ENCODE data around the gene NEUROD6. TPM values are rescaled to one million over a fixed set of nuclear protein-coding genes. Genes with fewer than 3 reads are reported as not detected.

Gene NEUROD6
- total and polyA plus RNA-seq, 10 donors = not detected

DNA sequence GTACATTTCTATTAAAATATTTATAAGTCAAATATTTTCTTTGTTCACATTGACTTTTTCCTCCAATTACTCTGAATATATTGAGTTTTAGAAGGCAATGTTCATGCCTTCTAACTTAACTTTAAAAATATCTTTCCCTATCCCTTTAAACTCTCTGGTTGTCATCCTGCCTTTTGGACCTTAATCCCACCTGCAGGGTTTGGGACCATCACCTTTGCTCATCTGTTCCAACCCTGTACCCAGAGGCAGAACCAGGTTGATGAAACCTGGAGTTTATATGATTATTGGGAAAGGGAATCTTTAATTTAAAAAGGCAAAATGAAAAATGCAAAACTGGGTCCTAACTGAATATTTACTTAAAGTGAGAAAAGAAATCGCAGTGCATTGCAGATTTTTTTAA lies 24.8 kb downstream of the NEUROD6 start:
- DNase-seq = no peak
- H3K4me3 ChIP-seq = no peak overlapping the region
- no peak overlapping the region for H3K27ac ChIP-seq
- H3K27me3 ChIP-seq (replicated peaks in 1 of 7) = no peaks in the 10 kb centered on the region
- intact Hi-C loops (cut with DNase I; ENCODE audit: low total_unique reads) = no loop called here
- TF ChIP-seq POLR2AphosphoS5 (IDR thresholded peaks at IDR 0.05) (no peak), POLR2A (IDR thresholded peaks at IDR 0.05) (no peak)
- TF ChIP-seq, protein P1, sequence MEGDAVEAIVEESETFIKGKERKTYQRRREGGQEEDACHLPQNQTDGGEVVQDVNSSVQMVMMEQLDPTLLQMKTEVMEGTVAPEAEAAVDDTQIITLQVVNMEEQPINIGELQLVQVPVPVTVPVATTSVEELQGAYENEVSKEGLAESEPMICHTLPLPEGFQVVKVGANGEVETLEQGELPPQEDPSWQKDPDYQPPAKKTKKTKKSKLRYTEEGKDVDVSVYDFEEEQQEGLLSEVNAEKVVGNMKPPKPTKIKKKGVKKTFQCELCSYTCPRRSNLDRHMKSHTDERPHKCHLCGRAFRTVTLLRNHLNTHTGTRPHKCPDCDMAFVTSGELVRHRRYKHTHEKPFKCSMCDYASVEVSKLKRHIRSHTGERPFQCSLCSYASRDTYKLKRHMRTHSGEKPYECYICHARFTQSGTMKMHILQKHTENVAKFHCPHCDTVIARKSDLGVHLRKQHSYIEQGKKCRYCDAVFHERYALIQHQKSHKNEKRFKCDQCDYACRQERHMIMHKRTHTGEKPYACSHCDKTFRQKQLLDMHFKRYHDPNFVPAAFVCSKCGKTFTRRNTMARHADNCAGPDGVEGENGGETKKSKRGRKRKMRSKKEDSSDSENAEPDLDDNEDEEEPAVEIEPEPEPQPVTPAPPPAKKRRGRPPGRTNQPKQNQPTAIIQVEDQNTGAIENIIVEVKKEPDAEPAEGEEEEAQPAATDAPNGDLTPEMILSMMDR (IDR thresholded peaks at IDR 0.05 in 8 of 11, conservative IDR thresholded peaks at IDR 0.05 in 3 of 11) = no peak
- H3K4me1 ChIP-seq = no peaks in the 10 kb centered on the region
- H3K9me3 ChIP-seq = no peaks in the 10 kb centered on the region
- H3K36me3 ChIP-seq = no peaks in the 10 kb centered on the region
- WGBS, 5 donors = 92 to 98% (median 96%) methylated on average over 1 of the region's 1 CpG

DNA sequence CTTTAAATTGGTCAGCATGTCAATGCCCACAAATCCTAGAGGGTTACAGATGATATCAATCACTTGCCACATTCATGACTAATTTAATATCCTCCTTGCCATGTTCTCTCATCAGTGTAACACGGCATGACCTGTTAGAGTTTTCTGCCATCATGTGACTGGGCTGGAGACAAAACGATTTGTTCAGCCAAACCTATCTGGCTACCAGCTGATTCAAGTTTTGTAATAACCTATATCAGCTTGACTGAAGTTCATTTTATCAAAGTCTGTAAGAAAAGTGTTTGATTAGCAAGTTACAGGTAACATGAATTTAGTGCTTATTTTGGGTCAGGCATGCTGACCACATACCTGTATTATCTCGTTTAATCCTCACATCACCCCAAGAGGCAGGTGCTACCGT lies 25.7 kb downstream of the NEUROD6 start:
- no peaks in the 10 kb centered on the region for H3K27me3 ChIP-seq (replicated peaks in 1 of 7)
- no peaks in the 10 kb centered on the region for H3K36me3 ChIP-seq
- WGBS, 5 donors = 73 to 83% (median 77%) methylated on average over 4 of the region's 4 CpGs
- no peak for DNase-seq
- H3K9me3 ChIP-seq = no peaks in the 10 kb centered on the region
- H3K4me3 ChIP-seq = no peak overlapping the region
- TF ChIP-seq POLR2AphosphoS5 (IDR thresholded peaks at IDR 0.05) = no peak
- no peak for TF ChIP-seq POLR2A (IDR thresholded peaks at IDR 0.05)
- TF ChIP-seq, protein P1 (IDR thresholded peaks at IDR 0.05 in 8 of 11, conservative IDR thresholded peaks at IDR 0.05 in 3 of 11) = no peak
- no peaks in the 10 kb centered on the region for H3K4me1 ChIP-seq
- no peak overlapping the region for H3K27ac ChIP-seq
- intact Hi-C loops (cut with DNase I; ENCODE audit: low total_unique reads) = no loop called here

DNA sequence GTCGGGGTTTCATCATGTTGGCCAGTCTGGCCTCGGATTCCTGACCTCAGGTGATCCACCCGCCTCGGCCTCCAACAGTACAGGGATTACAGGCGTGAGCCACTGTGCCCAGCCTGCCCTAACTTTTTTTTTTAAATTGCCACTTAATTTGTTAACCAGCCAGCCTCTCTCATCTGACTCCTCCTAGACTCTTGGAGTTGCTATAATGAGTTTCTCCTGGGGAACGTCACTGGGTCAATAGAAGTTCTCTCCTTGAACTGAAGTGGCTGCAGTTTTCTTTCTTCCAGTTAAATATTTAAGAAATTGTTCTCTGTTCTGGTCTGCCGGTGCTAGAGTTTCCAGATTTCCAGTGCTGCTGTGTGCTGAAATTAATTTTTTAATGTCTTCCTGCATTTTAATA lies 27.6 kb downstream of the NEUROD6 start:
- WGBS, 5 donors = 77 to 82% (median 79%) methylated on average over 7 of the region's 7 CpGs
- DNase-seq = no peak
- H3K4me3 ChIP-seq = no peak overlapping the region
- no peaks in the 10 kb centered on the region for H3K4me1 ChIP-seq
- TF ChIP-seq, protein P1 (IDR thresholded peaks at IDR 0.05 in 8 of 11, conservative IDR thresholded peaks at IDR 0.05 in 3 of 11) = no peak
- TF ChIP-seq POLR2AphosphoS5 (IDR thresholded peaks at IDR 0.05) (no peak), POLR2A (IDR thresholded peaks at IDR 0.05) (no peak)
- no peaks in the 10 kb centered on the region for H3K9me3 ChIP-seq
- H3K27me3 ChIP-seq (replicated peaks in 1 of 7) = no peaks in the 10 kb centered on the region
- no peak overlapping the region for H3K27ac ChIP-seq
- intact Hi-C loops (cut with DNase I; ENCODE audit: low total_unique reads) = no loop called here
- no peaks in the 10 kb centered on the region for H3K36me3 ChIP-seq

DNA sequence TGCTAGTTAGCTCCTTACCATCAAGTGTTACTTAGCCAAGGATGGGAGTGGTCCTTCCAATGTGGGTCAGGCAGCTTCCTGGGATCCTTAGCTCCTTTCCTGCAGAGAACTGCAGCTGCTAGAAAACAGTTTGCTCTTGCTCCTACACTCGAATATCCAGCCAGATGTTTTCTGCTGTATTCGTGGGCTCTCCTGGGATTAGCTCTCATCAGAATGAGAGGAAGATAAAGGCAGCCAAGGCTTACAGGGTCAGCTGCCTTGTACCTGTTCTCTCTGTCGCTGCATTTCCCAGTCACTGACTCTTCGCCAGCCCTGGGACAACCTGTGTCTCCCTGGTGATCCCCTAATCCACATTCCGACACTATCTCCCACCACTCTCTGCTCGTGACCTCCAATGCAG lies 29.0 kb downstream of the NEUROD6 start:
- Histone ChIP-seq H3K4me1 (no peaks in the 10 kb centered on the region), H3K9me3 (no peaks in the 10 kb centered on the region), H3K27ac (no peak overlapping the region), H3K27me3 (replicated peaks in 1 of 7) (no peaks in the 10 kb centered on the region), H3K36me3 (no peaks in the 10 kb centered on the region), H3K4me3 (no peak overlapping the region)
- intact Hi-C loops (cut with DNase I; ENCODE audit: low total_unique reads) = no loop called here
- WGBS, 5 donors = 60 to 65% (median 61%) methylated on average over 6 of the region's 6 CpGs
- DNase-seq = no peak
- TF ChIP-seq, protein P1 (IDR thresholded peaks at IDR 0.05 in 8 of 11, conservative IDR thresholded peaks at IDR 0.05 in 3 of 11) = no peak
- TF ChIP-seq POLR2A (IDR thresholded peaks at IDR 0.05) = no peak
- no peak for TF ChIP-seq POLR2AphosphoS5 (IDR thresholded peaks at IDR 0.05)
